Endothelial cell of umbilical vein (primary cell): ENCODE data around the gene CCR4.

ENCODE experiments used
- EZH2 ChIP-seq: IDR thresholded peaks from 2 replicates; pipeline ENCODE4 v1.6.1; 2012; ENCODE audit warnings: borderline replicate concordance, low read depth, mild to moderate bottlenecking, moderate library complexity, low read length, inconsistent platforms; ENCODE audit not compliant: severe bottlenecking
- FOS ChIP-seq: IDR thresholded peaks from 2 replicates; pipeline ENCODE4 v1.6.1; 2011; ENCODE audit warnings: mild to moderate bottlenecking, low read length, moderate library complexity, borderline replicate concordance; ENCODE audit not compliant: insufficient read depth
- GATA2 ChIP-seq: IDR thresholded peaks from 2 replicates; pipeline ENCODE4 v1.7.0; 2011; ENCODE audit warnings: low read depth, mild to moderate bottlenecking, moderate library complexity, mixed read lengths, low read length; ENCODE audit not compliant: insufficient read length, insufficient read depth
- JUN ChIP-seq: IDR thresholded peaks from 2 replicates; pipeline ENCODE4 v1.6.1; 2011; ENCODE audit warnings: borderline replicate concordance, low read depth; ENCODE audit not compliant: insufficient read length, insufficient read depth
- MYC ChIP-seq: IDR thresholded peaks from one replicate; pipeline ENCODE4 v1.6.1; 2011; ENCODE audit warnings: mild to moderate bottlenecking, low read depth, low read length
- POLR2A ChIP-seq: IDR thresholded peaks from 2 replicates; pipeline ENCODE4 v1.6.1; 2012; ENCODE audit warnings: low read depth, mild to moderate bottlenecking, control low read depth, low read length
- POLR2AphosphoS5 ChIP-seq: IDR thresholded peaks from 2 replicates; pipeline ENCODE4 v1.6.1; 2012; ENCODE audit warnings: low read depth, mild to moderate bottlenecking, control low read depth, low read length, moderate library complexity; ENCODE audit not compliant: insufficient read depth
- TF ChIP-seq, protein P1 (sequence below), 2 donors: IDR thresholded peaks; 1 replicate in 1 of 2; 2 replicates in 1 of 2; pipeline ENCODE4 v1.5.1; 2011; ENCODE audit warnings: low read length in 2 of 2, mild to moderate bottlenecking in 2 of 2, moderate library complexity in 2 of 2, control low read depth in 1 of 2, inconsistent platforms in 1 of 2, low read depth in 1 of 2; ENCODE audit not compliant: insufficient read depth in 1 of 2; ENCODE audit errors: extremely low read depth in 1 of 2
- TF ChIP-seq, protein P2 (sequence below): IDR thresholded peaks from 2 replicates; pipeline ENCODE4 v1.6.1; 2011; ENCODE audit not compliant: insufficient read depth, insufficient read length

DNA sequence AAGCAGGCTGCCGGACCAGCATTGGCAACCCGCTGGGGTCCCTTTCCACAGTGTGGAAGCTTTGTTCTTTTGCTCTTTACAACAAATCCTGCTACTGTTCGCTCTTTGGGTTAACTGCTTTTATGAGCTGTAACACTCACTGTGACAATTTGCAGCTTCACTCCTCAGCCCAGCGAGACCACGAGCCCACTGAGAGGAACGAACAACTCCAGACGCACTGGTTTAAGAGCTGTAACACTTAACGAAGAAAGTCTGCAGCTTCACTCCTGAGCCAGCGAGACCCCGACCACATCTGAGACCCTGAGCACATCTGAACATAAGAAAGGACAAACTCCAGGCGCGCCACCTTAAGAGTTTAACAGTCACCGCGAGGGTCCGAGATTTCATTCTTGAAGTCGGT is 10.7 kb upstream of the CCR4 start:
- TF ChIP-seq MYC (no peak), POLR2AphosphoS5 (no peak), EZH2 (no peak), POLR2A (no peak), FOS (no peak), JUN (no peak), GATA2 (no peak)
- TF ChIP-seq, protein P1, sequence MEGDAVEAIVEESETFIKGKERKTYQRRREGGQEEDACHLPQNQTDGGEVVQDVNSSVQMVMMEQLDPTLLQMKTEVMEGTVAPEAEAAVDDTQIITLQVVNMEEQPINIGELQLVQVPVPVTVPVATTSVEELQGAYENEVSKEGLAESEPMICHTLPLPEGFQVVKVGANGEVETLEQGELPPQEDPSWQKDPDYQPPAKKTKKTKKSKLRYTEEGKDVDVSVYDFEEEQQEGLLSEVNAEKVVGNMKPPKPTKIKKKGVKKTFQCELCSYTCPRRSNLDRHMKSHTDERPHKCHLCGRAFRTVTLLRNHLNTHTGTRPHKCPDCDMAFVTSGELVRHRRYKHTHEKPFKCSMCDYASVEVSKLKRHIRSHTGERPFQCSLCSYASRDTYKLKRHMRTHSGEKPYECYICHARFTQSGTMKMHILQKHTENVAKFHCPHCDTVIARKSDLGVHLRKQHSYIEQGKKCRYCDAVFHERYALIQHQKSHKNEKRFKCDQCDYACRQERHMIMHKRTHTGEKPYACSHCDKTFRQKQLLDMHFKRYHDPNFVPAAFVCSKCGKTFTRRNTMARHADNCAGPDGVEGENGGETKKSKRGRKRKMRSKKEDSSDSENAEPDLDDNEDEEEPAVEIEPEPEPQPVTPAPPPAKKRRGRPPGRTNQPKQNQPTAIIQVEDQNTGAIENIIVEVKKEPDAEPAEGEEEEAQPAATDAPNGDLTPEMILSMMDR (IDR thresholded peaks at IDR 0.05; ENCODE audit: extremely low read depth in 1 of 2, insufficient read depth in 1 of 2, low read depth in 1 of 2, low read length in 2 of 2), result no peak
- TF ChIP-seq, protein P2, sequence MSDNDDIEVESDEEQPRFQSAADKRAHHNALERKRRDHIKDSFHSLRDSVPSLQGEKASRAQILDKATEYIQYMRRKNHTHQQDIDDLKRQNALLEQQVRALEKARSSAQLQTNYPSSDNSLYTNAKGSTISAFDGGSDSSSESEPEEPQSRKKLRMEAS, result no peak
